Activated CD4-positive, alpha-beta T cell treated with anti-CD3 and anti-CD28 coated beads for 24 hours (primary cell): Measurements from ENCODE around the gene SYPL1.
A peak's percentile ranks its signal among the peaks of the same experiment; 100 is the strongest.
"Not testable (repeated sequence)": the region's sequence is repeated elsewhere in the genome, so short reads cannot be mapped to it uniquely, and the experiment has no call there.

Experiments used
- DNase-seq, 2 donors: peaks; one replicate each; pipeline ENCODE4 v3.0.0-alpha.2; 2020; ENCODE audit warnings: low read depth in 2 of 2

Gene SYPL1

GRCh38 chr7:106112118-106112971 is at the start of gene SYPL1:
Gene SYPL1, minus strand, starts transcription at chr7:106112312. Its CDS starts 104 bp downstream, at chr7:106112208.
- DNase-seq = peak; percentile 87 to 88

GRCh38 chr7:106155027-106155426 is 42.9 kb upstream of the SYPL1 start:
- DNase-seq = no peak

- peak; percentile 59 to 66 for DNase-seq
These were observed 41.9 kb upstream of the SYPL1 start for GRCh38 chr7:106153891-106154449.

- DNase-seq = no peak
These were observed 40.2 kb upstream of the SYPL1 start for GRCh38 chr7:106152313-106152665.

- DNase-seq = no peak
These were observed 39.6 kb upstream of the SYPL1 start for GRCh38 chr7:106151459-106152312.

GRCh38 chr7:106143711-106144337 is 31.7 kb upstream of the SYPL1 start:
- no peak for DNase-seq

- DNase-seq = no peak
These were observed 30.0 kb upstream of the SYPL1 start for GRCh38 chr7:106142136-106142535.

- DNase-seq = no peak
These were observed 28.5 kb upstream of the SYPL1 start for GRCh38 chr7:106140406-106141173.

GRCh38 chr7:106139265-106140251 is 27.4 kb upstream of the SYPL1 start:
- DNase-seq = no peak

- DNase-seq = no peak
These were observed 26.7 kb upstream of the SYPL1 start for GRCh38 chr7:106138776-106139175.

- not testable (repeated sequence) for DNase-seq
These were observed 26.1 kb upstream of the SYPL1 start for GRCh38 chr7:106138181-106138580.

- DNase-seq = no peak
These were observed 22.1 kb upstream of the SYPL1 start for GRCh38 chr7:106134241-106134640.

- DNase-seq = no peak
These were observed 17.2 kb upstream of the SYPL1 start for GRCh38 chr7:106129291-106129690.

- DNase-seq = no peak
These were observed 16.7 kb upstream of the SYPL1 start for GRCh38 chr7:106128836-106129235.

GRCh38 chr7:106127984-106128780 is 16.1 kb upstream of the SYPL1 start:
- DNase-seq = no peak

GRCh38 chr7:106126170-106126938 is 14.2 kb upstream of the SYPL1 start:
- peak; percentile 11 to 49 for DNase-seq

- no peak for DNase-seq
These were observed 13.3 kb upstream of the SYPL1 start for GRCh38 chr7:106125417-106125816.

GRCh38 chr7:106124186-106124585 is 12.1 kb upstream of the SYPL1 start:
- DNase-seq = no peak
